HFFc6 (cell line): Measurements from ENCODE around the gene RNF182. TPM values are rescaled to one million over a fixed set of nuclear protein-coding genes. Genes with fewer than 3 reads are reported as not detected.
A peak's percentile ranks its signal among the peaks of the same experiment; 100 is the strongest.

ENCODE experiments used
- DNase-seq: peaks from one replicate; pipeline ENCODE4 v3.0.0-alpha.2; 2018
- H3K27ac Mint-ChIP-seq: 2 replicates; pipeline ENCODE4 v1.8.0; 2020; ENCODE audit warnings: mild to moderate bottlenecking, mixed read lengths
- H3K27me3 Mint-ChIP-seq: 2 replicates; pipeline ENCODE4 v1.8.0; 2021; ENCODE audit warnings: mild to moderate bottlenecking, moderate library complexity, mixed read lengths; ENCODE audit not compliant: insufficient read depth
- H3K36me3 Mint-ChIP-seq: 2 replicates; pipeline ENCODE4 v1.8.0; 2021; ENCODE audit warnings: low read depth, mixed read lengths
- H3K4me1 Mint-ChIP-seq: 2 replicates; pipeline ENCODE4 v1.8.0; 2020; ENCODE audit warnings: low read depth, mixed read lengths
- H3K4me3 Mint-ChIP-seq: 2 replicates; pipeline ENCODE4 v1.8.0; 2020; ENCODE audit warnings: mild to moderate bottlenecking, moderate library complexity, mixed read lengths
- H3K9me3 Mint-ChIP-seq: 2 replicates; pipeline ENCODE4 v1.8.0; 2020; ENCODE audit warnings: mild to moderate bottlenecking, mixed read lengths
- CTCF ChIP-seq: fragments of 200-600 bp; sonication (generic); IDR thresholded peaks from 2 replicates; pipeline ENCODE4 v1.5.0; 2021; ENCODE audit warnings: antibody characterized with exemption, mild to moderate bottlenecking
- total RNA-seq, 6 experiments: library from RNA; stranded (reverse); fragmentation: NEBNext Ultra II Directional; extraction: Animal tissue kit (Norgen Biotek cat#: 25700); gene quantifications; 2 replicates in 1 of 6; 3 replicates in 5 of 6; pipeline ENCODE4 v1.2.3, GENCODE V29; 2021

RNF182 gene
- total RNA-seq, 6 experiments from 2014 or later = 0.48 to 6.1 (median 0.84) TPM

GRCh38 chr6:13924146-13924948, 405 bp upstream of the RNF182 start:
- Mint-ChIP-seq H3K4me1 (peaks cover 22% of the 10 kb centered on the region), H3K4me3 (peak overlapping the region; percentile 87), H3K27me3 (peaks cover 1% of the 10 kb centered on the region; the same call in 1 of the 2 replicates), H3K27ac (peak overlapping the region; percentile 78; the same call in 1 of the 2 replicates), H3K36me3 (no peaks in the 10 kb centered on the region), H3K9me3 (no peaks in the 10 kb centered on the region)
- DNase-seq = peak; percentile 44
- TF ChIP-seq CTCF = no peak

- Mint-ChIP-seq H3K4me1 (peaks cover 22% of the 10 kb centered on the region), H3K4me3 (no peak overlapping the region), H3K27me3 (peaks cover 1% of the 10 kb centered on the region; the same call in 1 of the 2 replicates), H3K9me3 (no peaks in the 10 kb centered on the region), H3K27ac (no peak overlapping the region), H3K36me3 (no peaks in the 10 kb centered on the region)
- DNase-seq = no peak
- TF ChIP-seq CTCF = no peak
These were observed 1.6 kb downstream of the RNF182 start for GRCh38 chr6:13926378-13926777.

- H3K27me3 Mint-ChIP-seq = peaks cover 1% of the 10 kb centered on the region; the same call in 1 of the 2 replicates
- no peaks in the 10 kb centered on the region for H3K9me3 Mint-ChIP-seq
- H3K36me3 Mint-ChIP-seq = no peaks in the 10 kb centered on the region
- no peak overlapping the region for H3K4me3 Mint-ChIP-seq
- no peak for TF ChIP-seq CTCF
- peaks cover 22% of the 10 kb centered on the region for H3K4me1 Mint-ChIP-seq
- no peak overlapping the region for H3K27ac Mint-ChIP-seq
- DNase-seq = no peak
These were observed 2.5 kb downstream of the RNF182 start for GRCh38 chr6:13927203-13927602.

- no peak overlapping the region for H3K27ac Mint-ChIP-seq
- no peak overlapping the region for H3K4me3 Mint-ChIP-seq
- no peak for DNase-seq
- no peaks in the 10 kb centered on the region for H3K36me3 Mint-ChIP-seq
- no peak for TF ChIP-seq CTCF
- H3K27me3 Mint-ChIP-seq = peaks cover 1% of the 10 kb centered on the region; the same call in 1 of the 2 replicates
- H3K4me1 Mint-ChIP-seq = peaks cover 11% of the 10 kb centered on the region
- H3K9me3 Mint-ChIP-seq = no peaks in the 10 kb centered on the region
These were observed 4.4 kb downstream of the RNF182 start for GRCh38 chr6:13929196-13929595.

GRCh38 chr6:13931797-13932402, 7.1 kb downstream of the RNF182 start:
- no peaks in the 10 kb centered on the region for H3K9me3 Mint-ChIP-seq
- H3K27me3 Mint-ChIP-seq = no peaks in the 10 kb centered on the region; the same call in 1 of the 2 replicates
- no peak overlapping the region for H3K27ac Mint-ChIP-seq

More at GRCh38 chr6:13931797-13932402, 7.1 kb downstream of the RNF182 start:
- Mint-ChIP-seq H3K4me1 (peaks cover 6% of the 10 kb centered on the region; the same call in 1 of the 2 replicates), H3K36me3 (no peaks in the 10 kb centered on the region; the same call in 1 of the 2 replicates), H3K4me3 (no peak overlapping the region)
- TF ChIP-seq CTCF = no peak
- no peak for DNase-seq
